HG03520 (cell line): ENCODE data around the gene ACTR1B.
"Not testable (repeated sequence)": the region's sequence is repeated elsewhere in the genome, so short reads cannot be mapped to it uniquely, and the experiment has no call there.

Experiments
- ATAC-seq: cut with Tn5 transposase; IDR thresholded peaks from one replicate; pipeline ENCODE4 v1.9.1; 2021; ENCODE audit warnings: mild to moderate bottlenecking, moderate library complexity; ENCODE audit not compliant: unreplicated experiment

Gene ACTR1B

GRCh38 chr2:97691166-97691565 is 27.3 kb upstream of the ACTR1B start:
- no peak for ATAC-seq

GRCh38 chr2:97688062-97688827 is 24.4 kb upstream of the ACTR1B start:
- no peak for ATAC-seq

GRCh38 chr2:97687235-97687634 is 23.4 kb upstream of the ACTR1B start:
- not testable (repeated sequence) for ATAC-seq

- ATAC-seq, result no peak
These were observed 14.5 kb upstream of the ACTR1B start for GRCh38 chr2:97678298-97678697.

- no peak for ATAC-seq
These were observed 13.6 kb upstream of the ACTR1B start for GRCh38 chr2:97677480-97677879.

- ATAC-seq, result no peak
These were observed 12.8 kb upstream of the ACTR1B start for GRCh38 chr2:97676620-97677019.

- ATAC-seq, result no peak
These were observed 11.7 kb upstream of the ACTR1B start for GRCh38 chr2:97675430-97676113.

- no peak for ATAC-seq
These were observed 10.1 kb upstream of the ACTR1B start for GRCh38 chr2:97673915-97674283.

GRCh38 chr2:97673182-97673914 is 9.5 kb upstream of the ACTR1B start:
- ATAC-seq, result no peak

GRCh38 chr2:97672606-97673140 is 8.8 kb upstream of the ACTR1B start:
- not testable (repeated sequence) for ATAC-seq

- no peak for ATAC-seq
These were observed 7.7 kb upstream of the ACTR1B start for GRCh38 chr2:97671526-97671925.

- no peak for ATAC-seq
These were observed 6.6 kb upstream of the ACTR1B start for GRCh38 chr2:97670471-97670870.

- ATAC-seq, result no peak
These were observed 5.6 kb upstream of the ACTR1B start, which contains the start of gene C2orf92 for GRCh38 chr2:97669448-97669847. TSS of gene C2orf92 (plus strand) at chr2:97669713. CDS start at chr2:97669789, 76 bp downstream.

GRCh38 chr2:97664636-97664970 is 759 bp upstream of the ACTR1B start:
- no peak for ATAC-seq

GRCh38 chr2:97663626-97663961 is 250 bp downstream of the ACTR1B start:
- no peak for ATAC-seq

- peak; percentile 36 for ATAC-seq
These were observed 784 bp downstream of the ACTR1B start for GRCh38 chr2:97662895-97663625.

- no peak for ATAC-seq
These were observed 1.4 kb downstream of the ACTR1B start for GRCh38 chr2:97662386-97662894.

- ATAC-seq, result no peak
These were observed 1.9 kb downstream of the ACTR1B start for GRCh38 chr2:97661927-97662326.

- ATAC-seq, result no peak
These were observed 3.0 kb downstream of the ACTR1B start for GRCh38 chr2:97660775-97661389.

- no peak for ATAC-seq
These were observed 3.6 kb downstream of the ACTR1B start for GRCh38 chr2:97660044-97660774.
